Heart right ventricle (tissue), 16 donors: ENCODE results near the gene ZMYND10. TPM values are rescaled to one million over a fixed set of nuclear protein-coding genes. Genes with fewer than 3 reads are reported as not detected.

Experiments used
- ATAC-seq, 8 donors: fragments of 200-7000 bp; cut with Tn5 transposase; one replicate each; pipeline ENCODE4 v1.9.1; 2020; ENCODE audit warnings: mild to moderate bottlenecking in 8 of 8, moderate library complexity in 8 of 8, moderate number of reproducible peaks in 1 of 8
- DNase-seq, 2 donors: peaks; one replicate each; pipeline ENCODE4 v3.0.0-alpha.2; 2020
- H3K27ac ChIP-seq, 10 donors: fragments of 200-600 bp; sonication (generic) in 2 of 10; one replicate each; pipeline versions ENCODE4 v1.5.0 to v1.8.0; 2020 to 2022; ENCODE audit warnings: mild to moderate bottlenecking in 3 of 10
- H3K27me3 ChIP-seq, 7 donors: fragments of 200-600 bp; one replicate each; pipeline ENCODE4 v1.8.0; 2021 to 2022; ENCODE audit warnings: mild to moderate bottlenecking in 2 of 7
- H3K36me3 ChIP-seq, 9 donors: fragments of 200-600 bp; sonication (generic) in 1 of 9; one replicate each; pipeline versions ENCODE4 v1.5.0 to v1.8.0; 2020 to 2022; ENCODE audit warnings: mild to moderate bottlenecking in 2 of 9
- H3K4me1 ChIP-seq, 9 donors: fragments of 200-600 bp; sonication (generic) in 1 of 9; one replicate each; pipeline versions ENCODE4 v1.5.0 to v1.8.0; 2020 to 2022; ENCODE audit warnings: mild to moderate bottlenecking in 4 of 9
- H3K4me3 ChIP-seq, 10 donors: fragments of 200-600 bp; sonication (generic) in 2 of 10; one replicate each; pipeline versions ENCODE4 v1.5.0 to v1.8.0; 2020 to 2022; ENCODE audit warnings: mild to moderate bottlenecking in 7 of 10, moderate library complexity in 2 of 10
- H3K9me3 ChIP-seq, 11 donors: fragments of 200-600 bp in 10 of 11; sonication (generic) in 2 of 11; one replicate each; pipeline versions ENCODE4 v1.5.0 to v1.8.0; 2013 to 2022; ENCODE audit warnings: mild to moderate bottlenecking in 2 of 11, control low read depth in 1 of 11, moderate library complexity in 1 of 11
- WGBS, 2 donors: extraction: QIAGEN DNeasy Blood & Tissue Kit; methylation state at CpG; one replicate each; pipeline ENCODE4 v1.1.7; 2013; ENCODE audit warnings: inconsistent platforms in 1 of 2; 5-methylcytosine and 5-hydroxymethylcytosine counted together
- intact Hi-C, 10 donors: fragments of 100-400 bp; cut with DNase I; formaldehyde crosslinking; loops; one replicate each; pipeline versions ENCODE4 v1.11.1 to v1.14.2; 2022
- polyA plus RNA-seq, 2 donors: library from polyadenylated mRNA; stranded (reverse); fragments of 200-250 nt; gene quantifications; one replicate each; pipeline ENCODE4 v1.2.3, GENCODE V29; 2013
- total RNA-seq, 10 donors: library from RNA; stranded (reverse); fragmentation: NEBNext Ultra II Directional in 3 of 10; extraction: Animal tissue kit (Norgen Biotek cat#: 25700) in 3 of 10; gene quantifications; one replicate each; pipeline versions ENCODE4 v1.2.1 to v1.2.4, GENCODE V29; 2021 to 2023
- TF ChIP-seq, protein P1 (sequence below), 9 donors: fragments of 200-600 bp; sonication (generic) in 2 of 9; IDR thresholded peaks; one replicate each; pipeline versions ENCODE4 v1.5.0 to v1.8.0; 2021 to 2022; ENCODE audit warnings: antibody characterized with exemption in 9 of 9, mild to moderate bottlenecking in 5 of 9, moderate library complexity in 1 of 9
- donor health status: Arrhythmogenic right ventricular cardiomyopathy.
- donor health status: ischemic (EF 13 %, LVEDD 7.1; RV severe dilation, severe dysfunction).
- donor health status: healthy with polysubstance abuse.
- donor health status: DM: no; HTN: yes; CAD: no.
- donor health status: DM: no; HTN: no; CAD: no.
- donor health status: ischemic (EF 25% LVEDD 6.9; RV normal size, moderate dysfunction).
- donor health status: ischemic (EF 25% LVEDD 5.7; RV mildly dilated, moderate dysfunction).
- donor health status: healthy.
- donor health status: DM: yes; HTN: yes; CAD: no.
- donor health status: Ischemic cardiomyopathy.
- donor health status: ischemic (EF 35%, LVEDD 5.7; RV mildly dilated, moderate dysfunction).
- donor health status: nonischemic (EF 11% LVEDD 7.7; RV severe dilation, severe dysfunction).
- donor health status: DM: yes; HTN: yes; CAD: no.
- donor health status: PGD.
- donor health status: ischemic (EF 29% LVEDD 5.4; RV normal size, mild dysfunction).
- donor health status: nonischemic (EF 23%, LVEDD 6.1; RV moderate dilation, normal function).

ZMYND10 gene
- total and polyA plus RNA-seq, 12 donors: 0.15 to 0.88 (median 0.22) TPM; not detected in 7

DNA sequence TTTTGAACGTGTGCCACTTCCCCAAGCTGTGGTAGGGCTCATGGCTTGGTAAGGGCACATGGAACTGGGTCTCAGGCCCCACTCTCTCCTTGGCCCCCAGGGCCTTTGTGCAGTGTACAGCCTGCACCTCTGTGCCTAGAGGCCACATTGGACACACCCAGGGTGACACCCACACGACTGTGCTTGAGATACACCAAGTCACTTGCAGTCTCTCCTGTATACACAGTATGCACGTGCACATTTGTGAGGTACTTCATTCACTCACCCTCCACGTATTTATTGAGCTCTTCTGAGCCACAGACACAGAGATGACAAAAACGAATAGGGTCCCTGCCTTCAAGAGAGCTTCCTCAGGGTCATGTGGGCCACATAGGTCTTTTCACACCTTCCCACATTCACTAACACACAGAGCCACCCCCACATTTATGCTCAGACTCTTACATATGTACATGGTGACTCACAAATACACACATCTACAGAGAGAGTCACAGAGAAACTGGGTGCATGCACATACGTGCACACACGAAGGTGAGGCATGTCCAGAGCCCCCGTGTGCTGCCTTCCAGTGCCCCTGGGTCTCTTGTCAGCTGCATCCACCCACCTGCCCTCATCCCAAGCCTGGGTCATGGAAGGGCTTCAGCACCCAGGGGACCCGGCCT, 23.6 kb upstream of the ZMYND10 start:
- Histone ChIP-seq H3K36me3 (no peaks in the 10 kb centered on the region), H3K4me3 (no peak overlapping the region), H3K4me1 (peaks cover 0 to 17% (median 6%) of the 10 kb centered on the region in 9 donors), H3K9me3 (no peaks in the 10 kb centered on the region), H3K27ac (no peak overlapping the region), H3K27me3 (peaks cover 0 to 3% (median 0%) of the 10 kb centered on the region in 7 donors)
- ATAC-seq (no peak), DNase-seq (no peak)
- intact Hi-C loops: loop anchor here in 1 of 10 donors (5.0 kb wide), 1 partner anchor 173 kb away; no protein-coding TSS in a partner anchor
- 81 to 82% methylated on average over 9 of the region's 9 CpGs for WGBS, 2 donors
- TF ChIP-seq, protein P1, sequence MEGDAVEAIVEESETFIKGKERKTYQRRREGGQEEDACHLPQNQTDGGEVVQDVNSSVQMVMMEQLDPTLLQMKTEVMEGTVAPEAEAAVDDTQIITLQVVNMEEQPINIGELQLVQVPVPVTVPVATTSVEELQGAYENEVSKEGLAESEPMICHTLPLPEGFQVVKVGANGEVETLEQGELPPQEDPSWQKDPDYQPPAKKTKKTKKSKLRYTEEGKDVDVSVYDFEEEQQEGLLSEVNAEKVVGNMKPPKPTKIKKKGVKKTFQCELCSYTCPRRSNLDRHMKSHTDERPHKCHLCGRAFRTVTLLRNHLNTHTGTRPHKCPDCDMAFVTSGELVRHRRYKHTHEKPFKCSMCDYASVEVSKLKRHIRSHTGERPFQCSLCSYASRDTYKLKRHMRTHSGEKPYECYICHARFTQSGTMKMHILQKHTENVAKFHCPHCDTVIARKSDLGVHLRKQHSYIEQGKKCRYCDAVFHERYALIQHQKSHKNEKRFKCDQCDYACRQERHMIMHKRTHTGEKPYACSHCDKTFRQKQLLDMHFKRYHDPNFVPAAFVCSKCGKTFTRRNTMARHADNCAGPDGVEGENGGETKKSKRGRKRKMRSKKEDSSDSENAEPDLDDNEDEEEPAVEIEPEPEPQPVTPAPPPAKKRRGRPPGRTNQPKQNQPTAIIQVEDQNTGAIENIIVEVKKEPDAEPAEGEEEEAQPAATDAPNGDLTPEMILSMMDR (IDR thresholded peaks at IDR 0.05): no peak

DNA sequence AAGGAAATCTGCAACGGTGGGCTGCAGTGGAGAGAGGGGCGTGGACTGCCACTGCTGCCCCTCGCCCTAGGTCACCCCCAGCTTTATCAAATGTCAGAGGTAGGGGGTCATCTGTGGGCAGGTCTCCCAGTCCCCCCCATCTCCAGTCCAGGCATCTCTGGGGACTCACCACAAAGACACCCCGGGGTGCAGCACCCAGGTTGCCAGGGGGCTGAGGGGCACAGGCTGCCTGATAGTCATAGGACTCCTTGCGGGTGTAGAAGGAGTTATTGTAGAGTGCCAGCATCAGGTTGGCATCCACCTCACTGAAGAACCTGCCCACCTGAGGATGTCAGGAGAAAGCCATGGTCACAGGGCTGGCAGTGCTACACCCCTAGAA, 20.3 kb upstream of the ZMYND10 start:
- Histone ChIP-seq H3K27ac (no peak overlapping the region), H3K9me3 (no peaks in the 10 kb centered on the region), H3K4me1 (peaks cover 0 to 18% (median 6%) of the 10 kb centered on the region in 9 donors), H3K4me3 (peak overlapping the region in 6 of 10 donors; percentile 53 to 60 (median 59)), H3K27me3 (peaks cover 0 to 3% (median 0%) of the 10 kb centered on the region in 7 donors), H3K36me3 (no peaks in the 10 kb centered on the region)
- intact Hi-C loops: loop anchor here in 1 of 10 donors (5.0 kb wide), 1 partner anchor 176 kb away; no protein-coding TSS in a partner anchor
- DNase-seq: no peak
- 81 to 86% methylated on average over 5 of the region's 5 CpGs for WGBS, 2 donors
- ATAC-seq: no peak
- TF ChIP-seq, protein P1 (IDR thresholded peaks at IDR 0.05): no peak

DNA sequence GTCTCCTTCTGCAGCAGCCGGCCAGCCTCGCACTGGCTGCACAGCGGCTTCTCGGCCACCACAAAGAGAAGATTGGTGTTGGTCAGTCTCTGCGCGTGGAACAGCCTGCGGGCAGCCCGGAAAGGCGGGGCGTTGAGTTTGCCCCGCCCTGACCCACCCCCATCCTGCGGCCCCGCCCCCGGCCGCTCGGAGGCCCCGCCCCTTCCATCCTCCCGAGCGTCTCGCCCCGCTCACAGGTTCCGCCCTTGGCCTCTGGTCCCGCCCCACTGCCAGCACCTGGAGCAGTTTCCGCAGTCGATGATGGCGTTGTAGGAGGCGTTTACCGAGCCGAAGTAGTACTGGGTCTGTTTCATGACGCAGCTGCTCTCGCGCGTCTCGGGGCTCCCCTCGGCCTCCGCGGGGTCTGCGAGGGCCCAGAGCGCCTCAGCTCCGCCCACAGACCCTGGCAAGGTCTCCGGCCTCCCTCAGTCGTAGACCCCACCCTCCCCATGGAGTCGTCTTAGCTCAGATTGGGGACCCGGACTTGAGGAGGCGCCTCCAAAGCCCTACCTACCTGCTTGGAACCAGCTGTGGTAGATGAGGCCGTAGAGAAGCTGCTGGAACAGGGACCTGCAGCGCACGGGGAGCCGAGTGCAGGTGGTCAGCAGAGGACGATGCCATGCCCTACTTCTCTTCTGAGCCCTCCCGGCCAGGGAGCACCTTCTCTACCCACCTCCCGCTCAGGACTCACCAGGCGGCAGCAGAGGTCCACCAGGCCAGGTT, 19.7 kb upstream of the ZMYND10 start:
- H3K27me3 ChIP-seq: peaks cover 0 to 3% (median 0%) of the 10 kb centered on the region in 7 donors
- no peaks in the 10 kb centered on the region for H3K9me3 ChIP-seq
- no peaks in the 10 kb centered on the region for H3K36me3 ChIP-seq
- H3K4me1 ChIP-seq: peaks cover 0 to 18% (median 6%) of the 10 kb centered on the region in 9 donors
- peak overlapping the region; percentile 19 to 60 (median 54) for H3K4me3 ChIP-seq
- WGBS, 2 donors: 9 to 10% methylated on average over 49 to 53 of the region's 53 CpGs
- H3K27ac ChIP-seq: peak overlapping the region in 6 of 10 donors; percentile 7 to 50 (median 31)
- peak; percentile 81 to 92 (median 86) for ATAC-seq
- TF ChIP-seq, protein P1 (IDR thresholded peaks at IDR 0.05): no peak
- DNase-seq: peak; percentile 80 to 86
- intact Hi-C loops: loop anchor here in 1 of 10 donors (5.0 kb wide), 1 partner anchor 177 kb away; no protein-coding TSS in a partner anchor

DNA sequence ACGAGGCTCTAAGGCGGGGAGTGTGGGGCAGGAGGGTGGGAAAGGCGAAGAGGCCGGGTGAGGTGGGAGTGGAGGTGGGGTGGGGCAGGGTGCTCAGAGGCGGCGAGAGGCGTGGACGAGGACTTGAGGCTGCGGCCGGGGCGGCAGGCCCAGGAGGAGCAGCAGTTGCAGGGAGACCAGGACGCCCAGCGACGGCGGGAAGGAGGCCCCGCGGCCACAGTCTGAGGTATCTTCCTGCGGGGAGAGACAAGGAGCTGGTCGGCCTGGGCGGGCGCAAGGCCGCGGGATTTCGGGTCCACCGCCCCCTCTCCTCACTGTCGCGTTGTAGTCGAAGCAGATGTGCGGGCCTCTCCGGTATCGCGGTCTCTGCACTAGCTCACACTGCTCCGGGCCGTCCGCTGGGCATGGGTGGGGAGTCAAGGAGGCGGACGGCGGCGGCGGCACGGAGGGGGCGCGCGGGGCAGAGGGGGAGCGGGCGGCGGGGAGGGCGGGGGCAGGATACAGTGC, 19.1 kb upstream of the ZMYND10 start:
- ATAC-seq: peak; percentile 1 to 53 (median 25)
- H3K27ac ChIP-seq: peak overlapping the region in 4 of 10 donors; percentile 7 to 44 (median 31)
- TF ChIP-seq, protein P1 (IDR thresholded peaks at IDR 0.05): no peak
- peak overlapping the region; percentile 19 to 60 (median 54) for H3K4me3 ChIP-seq
- WGBS, 2 donors: 15 to 22% methylated on average over 36 to 48 of the region's 48 CpGs
- H3K36me3 ChIP-seq: no peaks in the 10 kb centered on the region
- H3K9me3 ChIP-seq: no peaks in the 10 kb centered on the region
- no peak for DNase-seq
- peaks cover 0 to 20% (median 6%) of the 10 kb centered on the region in 9 donors for H3K4me1 ChIP-seq
- H3K27me3 ChIP-seq: peaks cover 0 to 3% (median 0%) of the 10 kb centered on the region in 7 donors
- intact Hi-C loops: loop anchor here in 1 of 10 donors (5.0 kb wide), 1 partner anchor 178 kb away; no protein-coding TSS in a partner anchor
